Measurements from ENCODE around the gene CEL.

DNA sequence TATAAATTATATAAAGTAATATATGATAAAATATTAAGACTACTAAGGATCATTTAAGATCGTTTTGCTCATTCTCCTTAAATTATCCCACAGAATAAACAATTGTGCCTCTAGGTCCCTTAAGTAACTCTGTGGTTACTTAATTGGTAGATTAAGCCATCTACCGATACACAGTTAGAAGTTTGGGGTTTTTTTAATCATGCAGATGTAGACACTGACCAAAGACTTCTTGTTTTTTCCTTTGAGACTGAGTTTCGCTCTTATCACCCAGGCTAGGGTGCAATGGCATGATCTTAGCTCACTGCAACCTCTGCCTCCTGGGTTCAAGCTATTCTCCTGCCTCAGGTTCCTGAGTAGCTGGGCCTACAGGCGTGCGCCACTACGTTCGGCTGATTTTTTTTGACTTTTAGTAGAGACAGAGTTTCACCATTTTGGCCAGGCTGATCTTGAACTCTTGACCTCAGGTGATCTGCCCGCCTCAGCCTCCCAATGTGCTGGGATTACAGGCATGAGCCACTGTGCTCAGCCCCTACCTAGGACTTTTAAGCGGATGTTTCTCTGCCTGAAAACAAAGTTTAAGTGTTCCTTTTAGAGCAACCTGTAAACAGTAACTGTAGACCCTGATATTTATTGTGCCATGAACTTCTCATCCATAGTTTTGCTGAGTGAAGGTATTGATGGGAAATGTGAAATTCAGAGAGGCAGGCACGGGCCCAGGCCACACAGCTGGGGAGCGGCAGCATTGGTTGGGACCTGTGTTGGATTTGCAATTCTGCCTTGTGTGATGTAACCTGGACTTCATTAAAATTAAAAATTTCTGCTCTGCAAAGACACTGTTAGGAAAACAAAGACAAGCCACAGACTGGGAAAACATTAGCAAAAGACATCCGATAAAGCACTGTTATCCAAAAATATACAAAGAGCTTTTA is 11.6 kb downstream of the CEL start:
- TF ChIP-seq CTCF (IDR thresholded peaks at IDR 0.05 in 8 of 11, conservative IDR thresholded peaks at IDR 0.05 in 3 of 11) = no peak
- no peak for TF ChIP-seq POLR2A (IDR thresholded peaks at IDR 0.05)

All from spleen (tissue), 7 donors.